ENCODE results near the gene FASN. TPM values are rescaled to one million over a fixed set of nuclear protein-coding genes. Genes with fewer than 3 reads are reported as not detected.

Gene FASN
- total and polyA plus RNA-seq, 2 donors (not counting 3 experiments of a cell fraction or from before 2014, with no cell fraction given): 101 to 360 TPM

GRCh38 chr17:82053130-82053529 lies 44.9 kb downstream of the FASN start:
- dilution Hi-C loops (cut with MboI; ENCODE audit: extremely low pct_ligation_motif_present, low sequenced_read_pairs) (no loop called here), intact Hi-C loops (cut with micrococcal nuclease) (loop anchor here (2.0 kb wide), 1 partner anchor 16 kb away; the partner anchor contains the start of gene DCXR)
- CTCF ChIA-PET: interaction anchor here (1.1 kb wide), 1 partner anchor 16 kb away, joined by 3 read pairs; the partner anchor contains the start of gene DCXR

More at GRCh38 chr17:82053130-82053529, 44.9 kb downstream of the FASN start:
- Histone ChIP-seq H3K36me3 (ENCODE audit: control insufficient read depth in 2 of 2, extremely low read depth in 1 of 2, insufficient read depth in 2 of 2, low read length in 2 of 2) (peaks cover 12 to 37% of the 10 kb centered on the region in 2 experiments), H3K4me2 (ENCODE audit: insufficient read depth, low read length) (no peak overlapping the region), H3K9me1 (replicated peaks; ENCODE audit: control insufficient read depth, extremely low read depth, insufficient read depth, low read length) (no peaks in the 10 kb centered on the region), H2AFZ (ENCODE audit: low read depth, low read length) (no peak overlapping the region), H3K79me2 (ENCODE audit: control insufficient read depth, insufficient read depth, low read length) (peaks cover 11% of the 10 kb centered on the region), H3K9me3 (replicated peaks; ENCODE audit: control insufficient read depth, insufficient read depth, low read length) (no peaks in the 10 kb centered on the region), H3K4me3 (replicated peaks in 1 of 3; ENCODE audit: insufficient read depth in 1 of 3, low read depth in 1 of 3, low read length in 3 of 3) (no peak overlapping the region), H4K20me1 (replicated peaks; ENCODE audit: control insufficient read depth, extremely low read depth, insufficient read depth, low read length) (no peaks in the 10 kb centered on the region), H3K27me3 (ENCODE audit: control insufficient read depth in 2 of 2, insufficient read depth in 2 of 2, low read length in 2 of 2) (no peaks in the 10 kb centered on the region), H3K4me1 (ENCODE audit: control insufficient read depth, extremely low read depth, insufficient read depth, low read length) (peaks cover 11% of the 10 kb centered on the region), H3K9ac (replicated peaks; ENCODE audit: extremely low read depth, insufficient read depth, low read length) (no peak overlapping the region), H3K27ac (ENCODE audit: insufficient read depth, low read depth, low read length) (no peak overlapping the region)
- TF ChIP-seq CTCF (IDR thresholded peaks at IDR 0.05; ENCODE audit: extremely low read depth in 1 of 2, insufficient read depth in 1 of 2, low read depth in 1 of 2, low read length in 2 of 2) (no peak), FOS (IDR thresholded peaks at IDR 0.05; ENCODE audit: borderline replicate concordance, insufficient read depth, low read length) (no peak), POLR2AphosphoS5 (IDR thresholded peaks at IDR 0.05; ENCODE audit: insufficient read depth, low read depth, low read length) (no peak), JUN (IDR thresholded peaks at IDR 0.05; ENCODE audit: borderline replicate concordance, insufficient read depth, insufficient read length, low read depth) (no peak), EZH2 (IDR thresholded peaks at IDR 0.05; ENCODE audit: borderline replicate concordance, low read depth, low read length, severe bottlenecking) (no peak), POLR2A (IDR thresholded peaks at IDR 0.05; ENCODE audit: low read depth, low read length) (no peak), MAX (IDR thresholded peaks at IDR 0.05; ENCODE audit: insufficient read depth, insufficient read length) (no peak), MYC (IDR thresholded peaks at IDR 0.05; ENCODE audit: low read depth, low read length) (no peak), GATA2 (IDR thresholded peaks at IDR 0.05; ENCODE audit: insufficient read depth, insufficient read length, low read depth, low read length) (no peak)
- BruUV-seq (replicated peaks): no TSS peak
- DNase-seq (ENCODE audit: low read depth, low spot score) (no peak), FAIRE-seq (no peak)
- POLR2A ChIA-PET: no interaction called here
